Measurements from ENCODE around the gene NOL9.

The NOL9 gene

DNA sequence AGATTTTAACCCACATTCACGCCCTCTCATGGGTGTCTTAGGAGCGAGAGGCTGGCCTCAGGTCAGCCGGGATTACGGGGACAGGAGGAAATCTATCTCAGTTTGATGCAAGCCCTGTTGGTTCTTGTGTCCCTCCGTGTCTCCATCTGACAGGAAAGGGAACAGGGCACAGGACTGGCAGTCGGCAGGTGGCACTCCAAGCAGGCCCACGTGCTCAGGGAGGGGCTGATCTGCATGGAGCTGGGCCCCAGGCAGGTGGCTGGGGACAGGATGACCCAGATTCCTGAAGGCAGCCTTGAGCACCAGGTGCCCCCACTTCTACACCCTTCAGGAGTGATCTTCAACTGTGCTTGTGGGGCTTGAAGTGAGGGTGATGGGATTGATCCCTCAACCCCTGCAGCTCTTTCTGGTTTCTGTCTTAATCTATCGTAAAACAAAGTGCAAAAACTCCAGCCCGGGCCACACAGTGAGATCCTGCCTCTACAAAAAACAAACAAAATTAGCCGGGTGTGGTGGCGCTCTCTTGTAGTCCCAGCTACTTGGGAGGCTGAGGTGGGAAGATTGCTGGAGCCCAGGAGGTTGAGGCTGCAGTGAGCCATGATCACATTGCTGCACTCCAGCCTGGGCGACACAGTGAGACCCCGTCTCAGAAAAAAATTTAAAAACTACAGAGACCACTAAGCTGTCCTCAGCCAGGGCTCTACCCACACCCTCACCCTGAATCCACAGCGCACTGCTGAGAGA, 71.1 kb downstream of the NOL9 start:
- H3K27me3 ChIP-seq (ENCODE audit: control insufficient read depth, insufficient read depth, low read length), result peaks cover 4% of the 10 kb centered on the region
- no peak overlapping the region for H3K9ac ChIP-seq (ENCODE audit: low read length)

GRCh38 chr1:6481820-6482219, 72.5 kb downstream of the NOL9 start:
- H3K27me3 ChIP-seq (ENCODE audit: control insufficient read depth, insufficient read depth, low read length), result peaks cover 4% of the 10 kb centered on the region
- no peak overlapping the region for H3K9ac ChIP-seq (ENCODE audit: low read length)
- no peaks in the 10 kb centered on the region for H3K4me1 ChIP-seq (ENCODE audit: control insufficient read depth, insufficient read depth, low read length)
- no peaks in the 10 kb centered on the region for H3K36me3 ChIP-seq (ENCODE audit: control insufficient read depth, insufficient read depth, low read length)
- H3K27ac ChIP-seq (ENCODE audit: low read depth, low read length), result no peak overlapping the region
- no peak overlapping the region for H3K4me3 ChIP-seq (ENCODE audit: low read length)

More for the DNA sequence above, 71.1 kb downstream of the NOL9 start:
- Histone ChIP-seq H3K4me3 (ENCODE audit: low read length) (no peak overlapping the region), H3K4me1 (ENCODE audit: control insufficient read depth, insufficient read depth, low read length) (no peaks in the 10 kb centered on the region), H3K27ac (ENCODE audit: low read depth, low read length) (no peak overlapping the region), H3K36me3 (ENCODE audit: control insufficient read depth, insufficient read depth, low read length) (no peaks in the 10 kb centered on the region)

GRCh38 chr1:6477039-6477820, 77.1 kb downstream of the NOL9 start:
- H3K36me3 ChIP-seq (ENCODE audit: control insufficient read depth, insufficient read depth, low read length), result no peaks in the 10 kb centered on the region
- no peak overlapping the region for H3K9ac ChIP-seq (ENCODE audit: low read length)
- no peaks in the 10 kb centered on the region for H3K4me1 ChIP-seq (ENCODE audit: control insufficient read depth, insufficient read depth, low read length)

GRCh38 chr1:6476483-6476882, 77.8 kb downstream of the NOL9 start:
- no peaks in the 10 kb centered on the region for H3K36me3 ChIP-seq (ENCODE audit: control insufficient read depth, insufficient read depth, low read length)
- no peak overlapping the region for H3K4me3 ChIP-seq (ENCODE audit: low read length)
- H3K4me1 ChIP-seq (ENCODE audit: control insufficient read depth, insufficient read depth, low read length), result no peaks in the 10 kb centered on the region
- H3K27me3 ChIP-seq (ENCODE audit: control insufficient read depth, insufficient read depth, low read length), result no peaks in the 10 kb centered on the region
- H3K9ac ChIP-seq (ENCODE audit: low read length), result no peak overlapping the region
- no peak overlapping the region for H3K27ac ChIP-seq (ENCODE audit: low read depth, low read length)

More at GRCh38 chr1:6477039-6477820, 77.1 kb downstream of the NOL9 start:
- Histone ChIP-seq H3K4me3 (ENCODE audit: low read length) (no peak overlapping the region), H3K27me3 (ENCODE audit: control insufficient read depth, insufficient read depth, low read length) (no peaks in the 10 kb centered on the region), H3K27ac (ENCODE audit: low read depth, low read length) (no peak overlapping the region)

GRCh38 chr1:6475381-6476133, 78.8 kb downstream of the NOL9 start:
- Histone ChIP-seq H3K27me3 (ENCODE audit: control insufficient read depth, insufficient read depth, low read length) (no peaks in the 10 kb centered on the region), H3K27ac (ENCODE audit: low read depth, low read length) (no peak overlapping the region), H3K4me3 (ENCODE audit: low read length) (no peak overlapping the region), H3K36me3 (ENCODE audit: control insufficient read depth, insufficient read depth, low read length) (no peaks in the 10 kb centered on the region), H3K4me1 (ENCODE audit: control insufficient read depth, insufficient read depth, low read length) (no peaks in the 10 kb centered on the region), H3K9ac (ENCODE audit: low read length) (no peak overlapping the region)

DNA sequence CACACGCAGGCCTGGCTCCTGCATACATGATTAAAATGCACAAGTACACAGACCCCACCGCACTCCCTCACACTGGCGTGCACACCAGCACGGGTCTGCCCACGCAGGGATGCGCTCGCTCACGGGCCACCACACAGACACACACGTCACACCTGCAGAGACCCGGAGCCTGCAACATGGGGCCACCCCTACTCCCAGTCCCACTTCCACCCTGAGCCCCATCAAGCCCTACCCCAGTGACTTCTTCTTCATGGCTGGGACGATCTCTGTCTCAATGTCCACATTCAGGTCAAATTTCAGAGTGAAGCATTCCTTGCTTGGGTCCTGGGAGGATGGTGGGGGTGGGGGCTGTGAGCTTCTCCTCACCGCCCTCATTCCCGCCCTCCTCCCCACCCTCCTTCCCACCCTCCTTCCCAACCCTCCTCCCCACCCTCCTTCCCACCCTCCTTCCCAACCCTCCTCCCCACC, 79.5 kb downstream of the NOL9 start:
- H3K36me3 ChIP-seq (ENCODE audit: control insufficient read depth, insufficient read depth, low read length), result no peaks in the 10 kb centered on the region
- H3K9ac ChIP-seq (ENCODE audit: low read length), result no peak overlapping the region
- H3K27me3 ChIP-seq (ENCODE audit: control insufficient read depth, insufficient read depth, low read length), result no peaks in the 10 kb centered on the region
- no peaks in the 10 kb centered on the region for H3K4me1 ChIP-seq (ENCODE audit: control insufficient read depth, insufficient read depth, low read length)
- H3K27ac ChIP-seq (ENCODE audit: low read depth, low read length), result no peak overlapping the region
- no peak overlapping the region for H3K4me3 ChIP-seq (ENCODE audit: low read length)

DNA sequence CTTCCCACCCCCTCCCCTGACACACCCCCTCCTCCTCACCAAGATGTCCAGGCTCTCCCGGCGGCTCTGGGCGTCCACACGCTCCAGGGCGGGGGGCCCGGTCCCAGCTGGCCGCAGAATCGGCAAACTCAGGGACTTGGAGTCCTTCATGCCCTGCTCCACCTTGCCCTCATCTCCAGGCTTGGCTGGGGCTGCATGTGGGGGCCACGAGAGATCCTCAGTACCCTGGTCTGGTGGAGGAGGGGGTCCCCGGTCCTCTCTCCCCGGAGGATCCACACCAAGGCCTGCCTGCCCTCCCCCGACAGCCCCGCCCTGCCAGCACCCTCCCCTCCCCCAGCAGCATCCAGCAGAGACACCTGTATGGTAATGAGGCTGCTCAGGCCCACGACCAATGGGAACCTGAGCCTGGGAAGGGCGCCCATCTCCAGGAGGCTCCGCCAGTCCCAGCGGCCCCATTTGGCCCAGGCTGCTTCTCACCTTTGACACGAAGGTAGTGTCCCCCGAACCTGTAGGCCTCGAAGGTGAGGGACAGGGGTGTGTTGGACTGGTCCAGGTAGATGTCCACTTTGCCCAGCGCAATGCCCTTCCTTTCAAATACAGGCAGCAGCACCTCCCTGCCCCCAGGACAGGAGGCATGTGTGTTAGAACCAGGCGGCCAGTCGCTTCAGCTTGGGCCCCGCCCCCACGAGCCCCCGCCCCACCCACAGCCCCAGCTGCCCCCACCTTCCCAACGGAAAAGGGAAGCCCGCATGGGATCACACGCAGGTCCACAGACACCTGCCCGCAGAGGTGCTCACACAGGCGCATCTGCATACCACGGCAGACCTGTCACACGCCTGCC, 80.1 kb downstream of the NOL9 start:
- Histone ChIP-seq H3K4me3 (ENCODE audit: low read length) (no peak overlapping the region), H3K27ac (ENCODE audit: low read depth, low read length) (no peak overlapping the region), H3K36me3 (ENCODE audit: control insufficient read depth, insufficient read depth, low read length) (no peaks in the 10 kb centered on the region)

GRCh38 chr1:6473156-6473555, 81.2 kb downstream of the NOL9 start:
- H3K27ac ChIP-seq (ENCODE audit: low read depth, low read length), result no peak overlapping the region
- no peak overlapping the region for H3K4me3 ChIP-seq (ENCODE audit: low read length)
- no peaks in the 10 kb centered on the region for H3K27me3 ChIP-seq (ENCODE audit: control insufficient read depth, insufficient read depth, low read length)
- H3K36me3 ChIP-seq (ENCODE audit: control insufficient read depth, insufficient read depth, low read length), result peaks cover 5% of the 10 kb centered on the region
- no peak overlapping the region for H3K9ac ChIP-seq (ENCODE audit: low read length)
- H3K4me1 ChIP-seq (ENCODE audit: control insufficient read depth, insufficient read depth, low read length), result no peaks in the 10 kb centered on the region

More for the DNA sequence above, 80.1 kb downstream of the NOL9 start:
- Histone ChIP-seq H3K9ac (ENCODE audit: low read length) (no peak overlapping the region), H3K27me3 (ENCODE audit: control insufficient read depth, insufficient read depth, low read length) (no peaks in the 10 kb centered on the region), H3K4me1 (ENCODE audit: control insufficient read depth, insufficient read depth, low read length) (no peaks in the 10 kb centered on the region)

GRCh38 chr1:6472391-6472790, 81.9 kb downstream of the NOL9 start:
- Histone ChIP-seq H3K4me3 (ENCODE audit: low read length) (peak overlapping the region; percentile 37), H3K36me3 (ENCODE audit: control insufficient read depth, insufficient read depth, low read length) (peaks cover 5% of the 10 kb centered on the region), H3K27me3 (ENCODE audit: control insufficient read depth, insufficient read depth, low read length) (no peaks in the 10 kb centered on the region), H3K4me1 (ENCODE audit: control insufficient read depth, insufficient read depth, low read length) (no peaks in the 10 kb centered on the region), H3K27ac (ENCODE audit: low read depth, low read length) (no peak overlapping the region), H3K9ac (ENCODE audit: low read length) (no peak overlapping the region)

DNA sequence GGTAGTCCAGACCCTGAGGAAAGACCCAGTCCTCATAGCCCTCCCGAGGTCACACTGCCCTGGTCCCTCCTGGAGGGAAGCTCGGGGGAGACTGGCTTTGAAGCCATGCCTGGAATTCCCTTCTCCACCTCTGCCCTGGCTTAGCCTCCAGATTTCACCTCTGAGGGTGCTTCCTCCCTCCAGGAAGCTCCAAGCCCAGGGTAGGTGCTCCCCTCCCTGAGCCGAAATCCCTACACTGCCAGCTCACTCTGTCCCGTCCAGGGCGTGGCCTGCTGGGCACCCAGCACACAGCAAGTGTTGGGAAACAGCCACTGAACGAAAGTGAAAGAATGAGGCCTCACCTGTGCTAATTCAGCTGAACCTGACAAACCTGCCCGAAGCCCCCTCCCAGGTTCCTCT, 82.3 kb downstream of the NOL9 start:
- no peak overlapping the region for H3K9ac ChIP-seq (ENCODE audit: low read length)
- peaks cover 5% of the 10 kb centered on the region for H3K36me3 ChIP-seq (ENCODE audit: control insufficient read depth, insufficient read depth, low read length)
- no peaks in the 10 kb centered on the region for H3K4me1 ChIP-seq (ENCODE audit: control insufficient read depth, insufficient read depth, low read length)
- H3K27me3 ChIP-seq (ENCODE audit: control insufficient read depth, insufficient read depth, low read length), result no peaks in the 10 kb centered on the region
- peak overlapping the region; percentile 37 for H3K27ac ChIP-seq (ENCODE audit: low read depth, low read length)
- peak overlapping the region; percentile 17 for H3K4me3 ChIP-seq (ENCODE audit: low read length)
